Uterus (tissue), 2 donors: ENCODE data around the gene MYH13.

Experiments
- POLR2A ChIP-seq, 2 donors: fragments of 450-650 bp; IDR thresholded peaks; one replicate each; pipeline ENCODE4 v1.6.1; 2016; ENCODE audit warnings: antibody characterized with exemption in 2 of 2, mild to moderate bottlenecking in 1 of 2, moderate library complexity in 1 of 2
- TF ChIP-seq, protein P1 (sequence below), 4 experiments: fragments of 200-600 bp in 2 of 4; fragments of 450-650 bp in 2 of 4; sonication (generic) in 2 of 4; IDR thresholded peaks; one replicate each; pipeline ENCODE4 v1.5.1; 2016 to 2019; ENCODE audit warnings: antibody characterized with exemption in 4 of 4, mild to moderate bottlenecking in 2 of 4, moderate library complexity in 1 of 4

DNA sequence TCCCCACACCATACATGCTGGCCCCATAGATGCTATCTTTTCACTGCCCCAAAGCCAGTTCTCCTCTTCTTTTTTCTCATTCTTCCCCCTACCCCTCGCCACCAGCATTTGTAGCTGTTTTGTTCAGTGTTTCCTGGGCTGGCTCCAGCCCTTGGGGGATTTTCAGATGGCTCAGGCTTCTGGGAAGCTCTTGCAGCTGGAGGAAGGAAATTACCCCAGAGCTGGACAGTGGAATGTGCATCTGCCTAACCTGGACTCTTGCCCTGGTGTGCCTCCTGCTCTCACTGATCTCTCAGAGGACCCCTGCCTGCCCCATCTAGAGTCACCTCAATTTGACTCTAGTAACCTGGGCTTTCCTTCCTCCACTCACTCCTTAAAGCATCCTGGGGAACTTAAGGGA, 82.8 kb downstream of the MYH13 start:
- TF ChIP-seq, protein P1, sequence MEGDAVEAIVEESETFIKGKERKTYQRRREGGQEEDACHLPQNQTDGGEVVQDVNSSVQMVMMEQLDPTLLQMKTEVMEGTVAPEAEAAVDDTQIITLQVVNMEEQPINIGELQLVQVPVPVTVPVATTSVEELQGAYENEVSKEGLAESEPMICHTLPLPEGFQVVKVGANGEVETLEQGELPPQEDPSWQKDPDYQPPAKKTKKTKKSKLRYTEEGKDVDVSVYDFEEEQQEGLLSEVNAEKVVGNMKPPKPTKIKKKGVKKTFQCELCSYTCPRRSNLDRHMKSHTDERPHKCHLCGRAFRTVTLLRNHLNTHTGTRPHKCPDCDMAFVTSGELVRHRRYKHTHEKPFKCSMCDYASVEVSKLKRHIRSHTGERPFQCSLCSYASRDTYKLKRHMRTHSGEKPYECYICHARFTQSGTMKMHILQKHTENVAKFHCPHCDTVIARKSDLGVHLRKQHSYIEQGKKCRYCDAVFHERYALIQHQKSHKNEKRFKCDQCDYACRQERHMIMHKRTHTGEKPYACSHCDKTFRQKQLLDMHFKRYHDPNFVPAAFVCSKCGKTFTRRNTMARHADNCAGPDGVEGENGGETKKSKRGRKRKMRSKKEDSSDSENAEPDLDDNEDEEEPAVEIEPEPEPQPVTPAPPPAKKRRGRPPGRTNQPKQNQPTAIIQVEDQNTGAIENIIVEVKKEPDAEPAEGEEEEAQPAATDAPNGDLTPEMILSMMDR (IDR thresholded peaks at IDR 0.05) = no peak
- no peak for TF ChIP-seq POLR2A (IDR thresholded peaks at IDR 0.05)
